DOHH2 (cell line): Measurements from ENCODE around the gene UPP1.

Experiments
- CTCF ChIP-seq: fragments of 200-600 bp; sonication (generic); IDR thresholded peaks from one replicate; pipeline ENCODE4 v1.5.1; 2014; ENCODE audit warnings: antibody characterized with exemption, mild to moderate bottlenecking, low read depth, low read length; ENCODE audit not compliant: poor library complexity, severe bottlenecking
- EZH2phosphoT487 ChIP-seq: fragments of 200-600 bp; sonication (generic); IDR thresholded peaks from 2 replicates; pipeline ENCODE4 v1.6.1; 2017; ENCODE audit warnings: borderline replicate concordance, mild to moderate bottlenecking, antibody characterized with exemption, low read length, moderate library complexity, mixed read lengths

GRCh38 chr7:48049850-48050249, 39.2 kb upstream of the UPP1 start:
- TF ChIP-seq CTCF, result no peak
- TF ChIP-seq EZH2phosphoT487, result no peak
